NOMO-1 treated with DMSO at 0.1 percent for 48 hours (cell line): Measurements from ENCODE around the gene ACSL1.
"Not testable (repeated sequence)": the region's sequence is repeated elsewhere in the genome, so short reads cannot be mapped to it uniquely, and the experiment has no call there.

Experiments
- DNase-seq: peaks from one replicate; lab custom pipeline; 2025; ENCODE audit not compliant: unreplicated experiment; lab: John Stamatoyannopoulos, UW

The ACSL1 gene

DNA sequence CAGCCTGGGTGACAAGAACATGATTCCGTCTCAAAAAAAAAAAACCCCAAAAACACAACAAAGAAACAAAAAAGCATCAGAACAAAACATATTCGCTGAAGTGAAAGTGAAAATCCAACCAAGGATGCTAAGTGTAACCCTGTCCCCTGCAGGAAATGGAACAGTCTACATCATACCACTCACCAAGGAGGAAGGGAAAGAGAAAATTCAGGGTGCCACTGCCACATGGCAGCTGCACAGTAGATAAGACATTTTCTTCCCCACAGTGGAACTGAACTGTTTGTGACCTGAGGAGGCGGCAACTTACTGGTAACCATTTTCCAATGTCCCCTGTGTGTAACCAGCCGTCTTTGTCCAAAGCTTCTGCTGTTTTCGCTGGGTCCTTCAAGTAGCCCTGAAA, 63.7 kb downstream of the ACSL1 start:
- no peak for DNase-seq

DNA sequence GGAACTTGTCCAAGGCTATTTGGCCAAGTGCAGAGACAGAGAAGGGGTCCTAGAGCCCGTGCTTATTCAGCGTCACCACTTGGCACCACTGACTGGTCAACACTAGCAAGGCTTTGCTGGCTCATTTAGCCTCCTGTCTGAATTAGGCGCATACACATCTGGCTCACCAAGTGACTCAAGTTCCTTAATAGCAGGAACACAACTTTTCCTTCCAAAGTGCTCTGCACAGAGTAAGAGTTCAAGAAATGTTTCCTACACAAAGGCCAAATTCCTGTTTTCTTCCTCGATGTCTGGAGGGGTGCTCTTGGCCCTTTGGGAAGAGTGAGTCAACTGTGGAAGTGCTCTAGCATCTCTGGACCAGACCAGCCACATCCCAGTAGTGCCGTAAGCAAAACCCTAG, 65.1 kb downstream of the ACSL1 start:
- no peak for DNase-seq

DNA sequence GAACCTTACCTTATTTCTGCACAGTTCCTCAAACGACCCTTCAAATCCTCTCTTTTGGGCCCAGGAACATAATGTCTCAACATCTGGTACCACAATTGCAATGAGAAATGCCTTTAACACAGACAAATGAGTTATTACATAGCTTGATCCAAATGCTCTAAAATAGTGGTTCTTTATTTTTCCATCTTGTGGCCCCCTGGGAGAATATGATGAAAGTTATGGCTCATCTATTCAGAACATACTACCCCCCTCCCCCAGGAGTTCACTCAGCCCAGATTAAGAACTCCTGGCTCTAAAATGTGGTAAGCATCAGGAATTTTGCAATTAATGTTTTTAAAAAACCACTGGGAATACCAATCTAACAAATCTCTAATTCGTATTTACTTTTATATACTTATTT, 68.0 kb downstream of the ACSL1 start:
- DNase-seq, result no peak

DNA sequence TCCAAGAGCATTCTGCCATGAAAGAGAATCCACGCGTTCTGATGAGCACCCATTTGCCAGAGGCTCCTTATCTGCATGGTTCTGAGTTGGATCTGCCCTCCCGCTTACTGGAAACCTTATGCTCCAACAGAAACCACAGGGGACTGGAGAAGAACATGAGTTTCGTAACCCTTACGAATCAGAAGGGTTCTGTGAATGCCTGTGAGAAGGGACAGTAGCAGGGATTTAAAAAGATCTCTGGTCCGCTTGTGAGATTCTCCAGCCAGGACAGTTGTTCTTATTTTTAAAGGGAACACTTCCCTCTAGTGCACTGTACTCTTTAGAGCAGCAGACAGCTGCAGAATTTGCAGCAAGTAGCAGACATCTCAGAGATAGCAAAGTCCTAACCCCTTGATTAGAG, 69.4 kb downstream of the ACSL1 start:
- DNase-seq, result no peak

DNA sequence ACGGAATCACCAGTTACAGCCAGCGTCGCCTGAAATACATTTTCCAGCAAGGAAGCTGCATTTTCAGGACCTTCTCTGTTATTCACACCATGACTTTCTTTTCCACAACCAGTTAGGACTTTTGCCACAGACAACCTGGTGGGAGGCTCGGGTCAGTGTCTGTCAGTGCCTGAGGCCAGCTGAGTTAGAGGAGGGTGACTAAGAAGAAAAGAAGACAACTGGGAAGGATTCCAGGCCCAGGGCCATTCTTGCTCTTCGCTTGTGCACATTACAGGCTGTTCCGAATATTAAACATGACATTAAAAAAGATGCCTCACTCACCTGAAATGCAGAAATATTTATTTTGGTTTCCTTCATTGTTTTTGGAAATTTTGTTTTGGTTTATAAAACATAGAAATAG, 70.5 kb downstream of the ACSL1 start:
- no peak for DNase-seq

DNA sequence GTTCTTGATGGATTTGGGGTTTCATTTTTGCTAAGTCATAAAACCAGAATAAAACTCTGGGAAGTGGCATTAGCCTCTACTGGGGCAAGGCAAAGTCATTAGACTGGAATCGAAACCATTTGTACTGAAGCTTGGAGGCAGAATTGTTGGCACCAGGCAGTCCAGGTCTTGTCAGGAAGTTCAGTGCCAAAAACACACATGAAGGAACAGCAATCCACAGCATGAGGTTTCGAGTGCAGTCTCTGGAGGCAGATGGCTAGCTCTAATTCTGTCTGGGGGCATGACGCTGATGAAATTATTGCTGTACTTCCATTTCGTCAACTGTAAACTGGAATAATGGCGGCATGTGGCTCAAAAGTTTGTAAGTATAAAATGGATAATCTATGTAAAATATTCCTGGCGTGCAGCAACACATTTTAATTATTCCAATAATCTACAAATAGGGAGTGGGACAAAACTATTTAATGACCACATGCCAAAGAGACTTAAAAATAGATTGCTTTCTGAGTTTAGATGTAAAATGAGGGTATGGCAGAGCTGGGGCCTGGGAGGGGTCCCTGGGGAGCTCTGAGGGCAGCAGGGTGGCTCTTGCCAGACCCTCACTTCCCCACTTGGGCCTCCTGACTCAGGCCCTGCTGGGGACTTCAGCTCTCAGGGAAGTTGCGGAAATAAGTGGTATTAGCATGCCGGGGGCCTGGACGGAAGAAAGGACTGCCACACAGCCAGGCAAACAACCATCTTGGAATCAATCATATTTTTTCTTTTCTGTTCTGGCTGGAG, 73.1 kb downstream of the ACSL1 start:
- DNase-seq, result no peak

DNA sequence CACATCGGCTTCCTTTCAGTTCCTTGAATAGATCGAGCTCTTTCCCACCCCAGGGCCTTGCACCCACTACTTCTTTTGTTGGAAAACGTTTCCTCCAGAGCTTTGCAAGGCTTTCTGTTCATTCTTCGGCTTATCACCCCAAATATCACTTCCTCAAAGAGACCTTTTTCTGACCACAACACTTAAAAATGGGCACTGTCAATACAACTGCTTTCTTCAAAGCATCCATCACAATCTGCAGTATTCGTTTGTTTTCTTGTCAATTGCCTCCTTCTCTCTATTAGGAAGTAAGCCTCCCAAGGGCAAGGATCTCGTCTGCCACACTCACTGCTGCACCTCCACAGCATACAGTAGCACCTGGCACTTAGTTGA, 74.2 kb downstream of the ACSL1 start:
- DNase-seq, result peak; percentile 43

DNA sequence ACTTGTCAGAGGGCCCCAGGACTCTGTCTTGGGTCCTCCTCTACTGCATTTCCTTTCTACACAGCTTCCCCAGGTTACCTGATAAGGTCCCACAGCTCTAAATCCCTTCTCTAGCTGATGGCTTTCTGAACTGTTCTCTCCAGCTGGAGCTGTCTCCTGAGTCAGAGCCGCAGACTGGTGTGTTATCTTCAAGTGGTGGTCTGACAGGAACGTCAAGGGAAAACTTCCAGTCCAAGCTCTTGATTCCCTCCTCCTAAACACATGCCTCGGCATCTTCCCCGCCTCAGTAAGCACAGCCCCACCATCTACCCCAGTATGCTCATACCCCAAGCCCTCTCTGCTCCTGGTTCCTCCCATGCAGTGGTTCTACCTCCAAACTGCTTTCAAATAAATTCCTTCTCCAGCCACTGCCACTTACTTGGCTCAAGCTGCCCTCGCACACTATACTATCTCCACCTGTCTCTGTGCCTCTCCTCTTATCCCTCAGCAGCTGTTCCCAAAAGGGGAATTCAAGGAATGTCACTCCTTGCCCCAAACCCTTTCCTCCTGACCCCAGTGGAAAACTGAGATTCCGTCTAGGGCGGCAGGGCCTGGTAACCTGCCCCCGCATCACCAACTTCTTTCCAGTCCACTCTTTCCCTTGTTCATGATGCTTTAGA, 74.7 kb downstream of the ACSL1 start:
- DNase-seq, result no peak

DNA sequence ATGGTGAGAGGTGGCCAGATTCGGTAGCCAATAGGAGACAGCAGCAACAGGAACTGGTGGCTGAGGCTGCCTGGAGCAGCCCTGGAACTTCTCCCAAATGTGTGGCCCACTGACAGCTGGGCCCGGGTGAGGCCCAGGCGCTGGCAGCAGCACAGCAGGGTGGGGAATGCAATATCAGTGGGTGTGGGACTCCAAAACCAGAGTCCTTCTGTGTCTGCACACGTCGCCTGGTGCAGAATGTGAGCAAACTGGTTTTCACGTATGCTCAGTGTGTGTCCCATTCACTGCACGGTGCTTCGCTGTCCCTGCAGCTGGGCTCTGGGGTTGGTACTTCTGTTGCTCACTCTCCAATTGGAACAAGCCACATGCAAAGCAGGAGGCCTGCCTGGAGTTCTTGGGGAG, 77.5 kb downstream of the ACSL1 start:
- DNase-seq, result no peak

DNA sequence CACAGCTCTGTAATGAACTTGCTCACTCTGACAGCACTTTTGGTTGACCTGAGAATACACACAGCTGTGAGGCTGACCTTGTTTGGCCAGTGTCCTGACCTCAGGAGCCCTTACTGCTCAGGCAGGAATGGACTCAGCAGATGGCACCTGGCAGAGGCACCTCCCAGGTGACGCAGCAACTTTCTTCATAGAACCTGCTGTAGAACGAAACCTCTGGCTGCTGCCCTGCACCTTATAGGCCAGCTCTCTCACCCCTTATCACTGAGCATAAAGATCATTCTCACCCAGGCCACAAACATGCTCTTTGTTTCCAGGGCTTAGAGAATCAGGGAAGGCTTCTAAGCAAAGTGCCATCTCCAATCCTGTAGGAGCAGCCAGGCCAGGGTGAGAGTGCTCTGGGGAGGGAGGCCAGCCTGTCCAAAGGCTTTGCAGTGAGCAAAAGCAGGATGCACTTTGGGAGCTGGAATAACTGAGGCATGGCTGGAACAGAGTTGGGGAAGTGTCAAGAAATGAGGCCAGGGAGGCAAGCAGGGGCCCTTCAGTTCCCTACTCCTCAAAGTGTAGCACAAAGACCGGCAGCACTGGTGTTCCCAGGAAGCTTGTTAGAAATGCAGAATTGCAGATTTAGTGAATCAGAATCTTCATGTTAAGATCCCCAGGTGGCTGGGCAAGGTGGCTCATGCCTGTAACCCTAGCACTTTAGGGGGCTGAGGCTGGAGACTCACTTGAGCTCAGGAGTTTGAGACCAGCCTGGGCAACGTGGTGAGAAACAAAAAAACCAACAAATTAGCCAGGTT, 78.5 kb downstream of the ACSL1 start:
- no peak for DNase-seq

DNA sequence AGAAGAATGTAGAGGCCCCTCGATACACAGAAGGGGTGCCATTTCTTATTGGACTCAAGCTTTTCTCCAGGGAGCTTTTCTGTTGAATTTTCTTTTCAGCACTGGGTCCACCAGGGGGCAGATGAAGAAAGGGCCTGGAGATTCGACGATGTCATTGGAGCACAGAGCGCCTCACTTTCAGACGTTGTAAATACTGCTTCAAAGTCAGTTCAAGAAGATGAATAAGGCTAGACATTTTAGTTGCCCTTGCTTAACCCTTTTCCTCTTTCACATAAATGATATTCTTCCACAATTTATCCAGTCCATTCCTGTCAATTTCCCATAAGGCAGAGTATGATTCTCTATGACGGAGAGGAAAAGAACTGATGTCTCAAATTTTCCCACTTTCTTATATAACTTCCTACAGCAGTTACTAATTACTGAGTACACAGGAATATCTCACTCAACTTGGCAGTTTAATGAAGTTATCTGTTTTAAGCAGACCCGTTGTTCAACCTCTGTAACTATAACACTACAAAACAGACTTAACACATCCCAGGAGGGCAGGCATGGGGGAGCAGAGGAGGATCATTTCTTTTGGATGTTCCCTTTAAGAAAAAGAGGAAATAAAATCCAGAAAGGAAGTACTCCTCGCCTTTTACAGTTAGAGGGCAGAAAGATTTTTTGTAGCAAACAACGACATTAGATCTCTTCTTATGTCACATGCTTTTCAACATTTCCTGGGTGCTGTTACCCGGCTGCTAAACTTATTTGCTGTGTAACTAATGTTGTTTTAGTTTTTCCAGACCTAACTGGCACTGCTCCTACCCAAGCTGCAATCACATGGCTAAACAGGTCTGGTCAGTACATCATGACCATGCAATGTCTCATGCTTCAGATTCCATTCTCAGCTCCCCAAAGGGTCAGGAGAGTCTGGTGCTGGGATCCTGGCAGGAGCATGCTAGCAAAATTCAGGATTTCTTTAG, 79.7 kb downstream of the ACSL1 start:
- DNase-seq, result peak; percentile 93

DNA sequence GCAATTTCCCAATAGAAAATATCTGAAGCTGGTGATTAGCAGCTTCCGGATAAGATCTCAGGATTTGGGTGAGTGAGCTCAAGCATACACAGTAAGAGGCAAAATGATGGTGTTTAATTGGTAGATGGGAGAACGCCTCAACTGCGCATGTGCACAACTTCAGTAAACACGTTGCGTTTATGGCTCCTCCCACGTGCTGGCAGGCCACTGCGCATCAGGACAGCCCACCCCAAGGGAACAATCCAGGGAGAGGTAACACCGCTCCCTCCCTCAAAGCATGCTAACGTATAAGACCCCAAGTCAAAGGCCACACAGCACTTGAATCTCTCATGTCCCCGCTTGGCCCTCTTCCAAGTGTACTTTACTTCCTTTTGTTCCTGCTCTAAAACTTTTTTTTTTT, 81.5 kb downstream of the ACSL1 start:
- DNase-seq, result no peak

DNA sequence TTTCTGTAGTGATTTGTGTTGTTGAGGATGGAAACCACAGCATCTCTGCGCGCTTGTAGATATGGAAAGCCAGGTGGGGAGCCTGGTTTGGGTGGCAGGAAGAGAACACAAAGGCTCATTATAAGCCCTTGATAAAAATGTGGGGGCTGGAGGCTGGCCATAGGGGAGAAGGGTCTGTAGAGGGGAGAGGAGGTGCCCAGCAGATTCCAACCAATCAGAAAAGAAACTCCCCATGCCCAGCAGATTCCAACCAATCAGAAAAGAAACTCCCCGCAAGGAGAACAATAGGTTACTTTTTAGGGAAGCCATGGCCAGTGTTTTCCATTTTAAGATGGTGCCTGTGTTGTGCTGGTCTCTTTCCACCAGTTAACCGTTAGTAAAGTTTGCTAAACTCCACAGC, 82.1 kb downstream of the ACSL1 start:
- DNase-seq, result no peak

DNA sequence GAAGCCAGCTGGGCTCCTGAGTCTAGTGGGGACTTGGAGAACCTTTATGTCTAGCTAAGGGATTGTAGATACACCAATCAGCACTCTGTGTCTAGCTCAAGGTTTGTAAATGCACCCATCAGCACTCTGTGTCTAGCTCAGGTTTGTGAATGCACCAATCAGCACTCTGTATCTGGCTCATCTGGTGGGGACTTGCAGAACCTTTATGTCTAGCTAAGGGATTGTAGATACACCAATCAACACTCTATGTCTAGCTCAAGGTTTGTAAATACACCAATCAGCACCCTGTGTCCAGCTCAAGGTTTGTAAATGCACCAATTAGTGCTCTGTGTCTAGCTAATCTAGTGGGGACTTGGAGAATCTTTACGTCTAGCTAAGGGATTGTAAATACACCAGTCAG, 84.1 kb downstream of the ACSL1 start:
- DNase-seq, result not testable (repeated sequence)

DNA sequence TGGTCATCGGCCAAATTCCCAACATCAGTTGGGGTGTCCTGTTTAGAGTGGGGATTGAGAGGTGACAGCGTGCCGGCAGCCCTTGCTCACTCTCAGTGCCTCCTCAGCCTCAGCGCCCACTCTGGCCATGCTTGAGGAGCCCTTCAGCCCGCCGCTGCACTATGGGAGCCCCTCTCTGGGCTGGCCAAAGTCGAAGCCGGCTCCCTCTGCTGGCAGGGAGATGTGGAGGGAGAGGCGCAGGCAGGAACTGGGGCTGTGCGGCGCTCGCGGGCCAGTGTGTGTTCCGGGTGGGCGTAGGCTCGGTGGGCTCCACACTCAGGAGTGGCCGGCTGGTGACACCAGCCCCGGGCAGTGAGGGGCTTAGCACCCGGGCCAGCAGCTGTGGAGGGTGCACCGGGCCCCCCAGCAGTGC, 84.8 kb downstream of the ACSL1 start:
- no peak for DNase-seq

DNA sequence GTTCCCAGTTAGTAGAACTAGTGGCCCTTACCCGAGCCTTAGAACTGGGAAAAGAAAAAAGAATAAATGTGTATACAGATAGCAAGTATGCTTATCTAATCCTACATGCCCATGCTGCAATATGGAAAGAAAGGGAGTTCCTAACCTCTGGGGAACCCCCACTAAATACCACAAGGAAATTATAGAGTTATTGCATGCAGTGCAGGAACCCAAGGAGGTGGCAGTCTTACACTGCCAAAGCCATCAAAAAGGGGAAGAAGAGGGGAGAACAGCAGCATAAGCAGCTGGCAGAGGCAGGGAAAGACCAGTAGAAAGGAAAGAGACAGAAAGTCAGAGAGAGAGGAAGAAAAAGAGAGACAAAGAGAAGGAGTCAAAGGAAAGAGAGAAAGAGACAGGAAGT, 86.2 kb downstream of the ACSL1 start:
- DNase-seq, result peak; percentile 18

DNA sequence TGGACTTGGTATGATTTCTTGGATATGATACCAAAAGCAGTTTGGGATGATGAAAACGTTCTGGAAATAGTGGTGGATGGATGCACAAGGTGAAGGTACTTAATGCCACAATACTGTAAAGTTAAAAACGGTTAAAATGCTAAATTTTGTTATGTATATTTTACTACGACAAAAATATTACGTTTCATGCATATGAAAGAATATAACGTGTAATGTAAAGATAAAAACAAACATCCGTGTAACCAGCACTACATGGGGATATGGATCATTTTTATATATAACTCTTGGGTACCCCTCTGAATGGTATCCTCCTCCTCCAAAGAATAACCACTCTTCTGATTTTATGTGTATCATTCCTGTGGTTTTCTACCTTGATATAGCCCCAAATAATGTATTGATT, 91.0 kb downstream of the ACSL1 start:
- no peak for DNase-seq

DNA sequence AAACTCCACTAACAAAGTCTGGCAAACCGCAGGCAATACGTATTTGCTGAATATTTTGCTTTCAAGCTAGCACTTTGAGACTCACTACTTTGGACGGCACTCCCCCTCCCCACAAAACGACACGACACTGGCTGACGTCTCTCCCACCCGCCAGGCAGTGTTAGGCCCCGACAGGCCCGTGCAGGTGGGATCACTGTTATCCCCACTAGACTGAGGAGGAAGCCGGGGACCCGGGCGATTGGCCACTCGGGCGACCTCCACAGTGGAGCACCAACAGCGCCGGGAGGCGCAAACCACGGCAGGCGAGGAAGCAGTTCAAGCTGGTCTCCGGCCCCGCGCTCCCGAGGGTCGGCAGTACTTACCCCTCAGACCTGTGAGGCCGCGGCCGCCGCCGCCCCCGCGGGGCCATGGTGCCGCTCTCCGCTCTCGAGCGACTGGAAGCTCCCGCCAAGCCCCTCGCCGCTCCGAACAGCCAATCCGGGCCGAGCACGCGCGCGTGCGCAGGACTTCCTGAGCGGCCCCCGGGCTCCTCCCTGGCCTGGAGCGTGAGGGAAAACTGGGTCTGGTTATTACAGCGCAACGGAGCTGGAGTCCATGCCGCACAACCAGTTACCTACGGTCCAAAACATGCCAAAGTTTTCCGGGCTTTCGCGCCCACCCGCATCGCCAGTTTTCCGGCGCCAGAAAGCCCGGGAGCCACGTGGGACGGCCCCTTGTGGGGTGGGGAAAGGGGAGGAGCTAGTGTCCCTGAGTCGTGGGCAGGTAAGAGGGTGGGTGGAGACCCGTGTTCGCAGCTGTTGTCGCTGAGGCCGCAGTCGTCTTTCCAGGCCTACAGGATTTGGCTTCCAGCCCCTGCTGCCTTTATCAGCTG, 91.9 kb downstream of the ACSL1 start, which contains the start of gene CENPU:
Gene CENPU (minus strand): TSS at position 443 of the 871 bp plus-strand sequence. CDS start 34 bp downstream, at position 409.
- DNase-seq, result peak; percentile 99

DNA sequence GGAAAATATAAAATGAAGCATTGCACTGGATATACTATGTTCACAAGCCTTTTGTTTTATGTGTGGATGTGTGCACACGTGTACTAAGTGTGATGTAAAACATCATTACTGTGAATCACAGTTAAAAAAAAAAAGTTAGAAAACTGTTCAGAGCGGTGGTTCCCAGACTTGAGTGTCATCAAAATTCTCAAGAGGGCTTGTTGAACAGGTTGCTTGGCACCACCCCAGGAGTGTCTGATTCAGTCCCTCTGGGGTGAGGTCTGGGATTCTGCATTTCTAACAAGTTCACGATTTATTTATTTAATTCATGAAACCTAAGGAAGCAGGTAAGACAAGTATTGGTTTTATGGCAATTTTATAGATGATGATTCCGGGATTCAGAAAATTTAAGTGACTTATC, 93.6 kb downstream of the ACSL1 start:
- DNase-seq, result no peak

DNA sequence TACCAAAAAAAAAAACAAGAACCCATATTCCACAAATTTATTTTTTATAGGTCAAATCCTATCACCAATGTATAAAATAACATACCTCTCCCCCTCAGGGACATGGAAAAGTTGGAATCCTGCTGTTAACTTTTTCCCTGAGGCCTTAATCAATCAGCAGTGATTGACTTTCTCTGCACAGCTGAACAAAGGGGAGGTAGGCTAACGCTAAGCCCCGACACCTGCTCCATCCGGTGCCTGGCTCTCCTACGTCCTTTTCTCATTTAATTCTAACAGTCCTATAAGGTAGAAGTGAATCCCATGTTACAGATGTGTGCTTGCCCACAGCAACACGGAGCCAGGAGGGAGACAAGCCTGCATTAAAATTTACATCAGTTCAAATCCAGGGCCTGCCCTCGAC, 94.7 kb downstream of the ACSL1 start:
- no peak for DNase-seq
